SHP77 treated with DMSO at 0.1 percent for 48 hours (cell line): ENCODE measurements around the gene RAPGEF1.
"Not testable (repeated sequence)": the region's sequence is repeated elsewhere in the genome, so short reads cannot be mapped to it uniquely, and the experiment has no call there.

Experiments
- DNase-seq: peaks from one replicate; lab custom pipeline; 2025; lab: John Stamatoyannopoulos, UW

The RAPGEF1 gene

GRCh38 chr9:131727795-131728545 is 11.9 kb downstream of the RAPGEF1 start:
- no peak for DNase-seq

GRCh38 chr9:131727184-131727759 is 12.6 kb downstream of the RAPGEF1 start:
- DNase-seq = no peak

- no peak for DNase-seq
Measured at GRCh38 chr9:131724683-131725082, 15.2 kb downstream of the RAPGEF1 start.

- no peak for DNase-seq
Measured at GRCh38 chr9:131723632-131724031, 16.2 kb downstream of the RAPGEF1 start.

- no peak for DNase-seq
Measured at GRCh38 chr9:131722255-131722654, 17.6 kb downstream of the RAPGEF1 start.

GRCh38 chr9:131721076-131721475 is 18.8 kb downstream of the RAPGEF1 start:
- DNase-seq = no peak

- no peak for DNase-seq
Measured at GRCh38 chr9:131720330-131720729, 19.5 kb downstream of the RAPGEF1 start.

GRCh38 chr9:131719262-131719908 is 20.5 kb downstream of the RAPGEF1 start:
- DNase-seq = no peak

- no peak for DNase-seq
Measured at GRCh38 chr9:131717719-131718460, 22.0 kb downstream of the RAPGEF1 start.

GRCh38 chr9:131715906-131716305 is 24.0 kb downstream of the RAPGEF1 start:
- DNase-seq = no peak

- no peak for DNase-seq
Measured at GRCh38 chr9:131714821-131715220, 25.1 kb downstream of the RAPGEF1 start.

- no peak for DNase-seq
Measured at GRCh38 chr9:131714161-131714646, 25.7 kb downstream of the RAPGEF1 start.

GRCh38 chr9:131713016-131713415 is 26.9 kb downstream of the RAPGEF1 start:
- no peak for DNase-seq

GRCh38 chr9:131712151-131712716 is 27.6 kb downstream of the RAPGEF1 start:
- no peak for DNase-seq

- DNase-seq = no peak
Measured at GRCh38 chr9:131709771-131710431, 30.0 kb downstream of the RAPGEF1 start.

- not testable (repeated sequence) for DNase-seq
Measured at GRCh38 chr9:131709010-131709770, 30.7 kb downstream of the RAPGEF1 start.

GRCh38 chr9:131708226-131709002 is 31.5 kb downstream of the RAPGEF1 start:
- DNase-seq = no peak

GRCh38 chr9:131707733-131708157 is 32.1 kb downstream of the RAPGEF1 start:
- no peak for DNase-seq

GRCh38 chr9:131707050-131707449 is 32.8 kb downstream of the RAPGEF1 start:
- no peak for DNase-seq

- no peak for DNase-seq
Measured at GRCh38 chr9:131706608-131706970, 33.3 kb downstream of the RAPGEF1 start.
